MG63 (cell line): Measurements from ENCODE around the gene NRAS. TPM values are rescaled to one million over a fixed set of nuclear protein-coding genes. Genes with fewer than 3 reads are reported as not detected.

Source experiments
- DNase-seq: peaks from one replicate; pipeline ENCODE4 v3.0.0-alpha.2; 2020
- H3K27me3 ChIP-seq: fragments of 250-450 bp; sonication (Bioruptor Pico); 2 replicates; pipeline ENCODE4 v1.5.1; 2020; ENCODE audit warnings: mild to moderate bottlenecking, moderate library complexity
- H3K36me3 ChIP-seq: fragments of 250-450 bp; sonication (Bioruptor Pico); 2 replicates; pipeline ENCODE4 v1.5.1; 2020; ENCODE audit warnings: mild to moderate bottlenecking, moderate library complexity
- H3K4me3 ChIP-seq: fragments of 250-450 bp; sonication (Bioruptor Pico); 2 replicates; pipeline ENCODE4 v1.5.1; 2020; ENCODE audit warnings: mild to moderate bottlenecking, moderate library complexity
- H3K9me3 ChIP-seq: fragments of 250-450 bp; sonication (Bioruptor Pico); 2 replicates; pipeline ENCODE4 v1.5.1; 2020; ENCODE audit warnings: mild to moderate bottlenecking, moderate library complexity
- total RNA-seq: library from RNA; depleted of rRNA; stranded (reverse); fragments of >200 nt; shearing (Covaris generic); gene quantifications from 2 replicates; pipeline ENCODE4 v1.2.3, GENCODE V29; 2014; ENCODE audit warnings: low replicate concordance

Gene NRAS
- total RNA-seq, 1 experiment from 2014 or later, result 77.3 TPM

GRCh38 chr1:114700036-114700600 is 16.5 kb downstream of the NRAS start:
- DNase-seq, result no peak
- H3K36me3 ChIP-seq, result no peaks in the 10 kb centered on the region
- no peak overlapping the region for H3K4me3 ChIP-seq
- no peaks in the 10 kb centered on the region for H3K9me3 ChIP-seq
- H3K27me3 ChIP-seq, result no peaks in the 10 kb centered on the region

GRCh38 chr1:114696810-114697209 is 19.8 kb downstream of the NRAS start:
- Histone ChIP-seq H3K9me3 (no peaks in the 10 kb centered on the region), H3K27me3 (no peaks in the 10 kb centered on the region), H3K36me3 (no peaks in the 10 kb centered on the region), H3K4me3 (no peak overlapping the region)
- DNase-seq, result no peak

GRCh38 chr1:114695430-114696058 is 21.0 kb downstream of the NRAS start, which contains the start of gene AMPD1:
Gene AMPD1 (minus strand): TSS chr1:114695546. CDS start chr1:114695471, 75 bp downstream.
- H3K27me3 ChIP-seq, result no peaks in the 10 kb centered on the region
- H3K36me3 ChIP-seq, result no peaks in the 10 kb centered on the region
- no peaks in the 10 kb centered on the region for H3K9me3 ChIP-seq
- DNase-seq, result no peak
- H3K4me3 ChIP-seq, result no peak within 1 kb of the TSS

- H3K4me3 ChIP-seq, result no peak overlapping the region
Measured at GRCh38 chr1:114694540-114695310, 21.8 kb downstream of the NRAS start.

GRCh38 chr1:114692947-114693346 is 23.6 kb downstream of the NRAS start:
- Histone ChIP-seq H3K27me3 (no peaks in the 10 kb centered on the region), H3K4me3 (no peak overlapping the region), H3K36me3 (no peaks in the 10 kb centered on the region), H3K9me3 (no peaks in the 10 kb centered on the region)
- no peak for DNase-seq

More at GRCh38 chr1:114694540-114695310, 21.8 kb downstream of the NRAS start:
- Histone ChIP-seq H3K36me3 (no peaks in the 10 kb centered on the region), H3K27me3 (no peaks in the 10 kb centered on the region), H3K9me3 (no peaks in the 10 kb centered on the region)
- no peak for DNase-seq

- no peaks in the 10 kb centered on the region for H3K36me3 ChIP-seq
- no peaks in the 10 kb centered on the region for H3K27me3 ChIP-seq
- DNase-seq, result no peak
- H3K4me3 ChIP-seq, result no peak overlapping the region
- no peaks in the 10 kb centered on the region for H3K9me3 ChIP-seq
Measured at GRCh38 chr1:114691061-114691460, 25.5 kb downstream of the NRAS start.

- Histone ChIP-seq H3K27me3 (no peaks in the 10 kb centered on the region), H3K4me3 (no peak overlapping the region), H3K36me3 (no peaks in the 10 kb centered on the region), H3K9me3 (no peaks in the 10 kb centered on the region)
- DNase-seq, result no peak
Measured at GRCh38 chr1:114690148-114690547, 26.4 kb downstream of the NRAS start.

GRCh38 chr1:114688526-114688925 is 28.0 kb downstream of the NRAS start:
- DNase-seq, result no peak
- no peaks in the 10 kb centered on the region for H3K36me3 ChIP-seq
- H3K27me3 ChIP-seq, result no peaks in the 10 kb centered on the region
- H3K4me3 ChIP-seq, result no peak overlapping the region
- H3K9me3 ChIP-seq, result no peaks in the 10 kb centered on the region

- Histone ChIP-seq H3K4me3 (no peak overlapping the region), H3K36me3 (no peaks in the 10 kb centered on the region), H3K9me3 (no peaks in the 10 kb centered on the region), H3K27me3 (no peaks in the 10 kb centered on the region)
- DNase-seq, result no peak
Measured at GRCh38 chr1:114685851-114686250, 30.7 kb downstream of the NRAS start.

- no peak for DNase-seq
- H3K27me3 ChIP-seq, result no peaks in the 10 kb centered on the region; the same call in 1 of the 2 replicates
- no peak overlapping the region for H3K4me3 ChIP-seq
- no peaks in the 10 kb centered on the region for H3K9me3 ChIP-seq
- no peaks in the 10 kb centered on the region for H3K36me3 ChIP-seq
Measured at GRCh38 chr1:114677691-114678090, 38.9 kb downstream of the NRAS start.

GRCh38 chr1:114676115-114676514 is 40.5 kb downstream of the NRAS start:
- Histone ChIP-seq H3K36me3 (no peaks in the 10 kb centered on the region), H3K27me3 (no peaks in the 10 kb centered on the region; the same call in 1 of the 2 replicates)

GRCh38 chr1:114671939-114672275 is 44.7 kb downstream of the NRAS start:
- no peak overlapping the region for H3K4me3 ChIP-seq
- no peaks in the 10 kb centered on the region for H3K36me3 ChIP-seq
- H3K27me3 ChIP-seq, result no peaks in the 10 kb centered on the region; the same call in 1 of the 2 replicates
- no peaks in the 10 kb centered on the region for H3K9me3 ChIP-seq
- no peak for DNase-seq

More at GRCh38 chr1:114676115-114676514, 40.5 kb downstream of the NRAS start:
- no peak for DNase-seq
- Histone ChIP-seq H3K4me3 (no peak overlapping the region), H3K9me3 (no peaks in the 10 kb centered on the region)

- H3K9me3 ChIP-seq, result no peaks in the 10 kb centered on the region
- no peak overlapping the region for H3K4me3 ChIP-seq
- DNase-seq, result no peak
- no peaks in the 10 kb centered on the region for H3K36me3 ChIP-seq
- no peaks in the 10 kb centered on the region; the same call in 1 of the 2 replicates for H3K27me3 ChIP-seq
Measured at GRCh38 chr1:114671011-114671938, 45.3 kb downstream of the NRAS start.

GRCh38 chr1:114670083-114671010 is 46.2 kb downstream of the NRAS start:
- Histone ChIP-seq H3K27me3 (no peaks in the 10 kb centered on the region; the same call in 1 of the 2 replicates), H3K9me3 (no peaks in the 10 kb centered on the region), H3K36me3 (no peaks in the 10 kb centered on the region), H3K4me3 (peak overlapping the region; percentile 63)
- peak; percentile 91 for DNase-seq

GRCh38 chr1:114669562-114670082 is 46.9 kb downstream of the NRAS start, which contains the start of gene DENND2C:
Gene DENND2C (minus strand): TSS chr1:114670049. CDS start chr1:114625984, 44,065 bp downstream.
- DNase-seq, result no peak
- no peaks in the 10 kb centered on the region; the same call in 1 of the 2 replicates for H3K27me3 ChIP-seq

More at GRCh38 chr1:114669562-114670082, 46.9 kb downstream of the NRAS start, which contains the start of gene DENND2C:
- H3K36me3 ChIP-seq, result no peaks in the 10 kb centered on the region
- H3K9me3 ChIP-seq, result no peaks in the 10 kb centered on the region
- peak within 1 kb of the TSS; percentile 63 for H3K4me3 ChIP-seq
